Sigmoid colon (tissue), 4 donors: ENCODE measurements around the gene DYNLT3.

Source experiments
- EP300 ChIP-seq, 4 donors: sonication (generic); formaldehyde crosslinking; IDR thresholded peaks; one replicate each; pipeline ENCODE4 v1.6.1; 2017; ENCODE audit warnings: antibody characterized with exemption in 4 of 4
- POLR2A ChIP-seq, 2 donors: fragments of 450-650 bp; IDR thresholded peaks; one replicate each; pipeline ENCODE4 v1.6.1; 2016; ENCODE audit warnings: antibody characterized with exemption in 2 of 2, mild to moderate bottlenecking in 2 of 2, moderate library complexity in 2 of 2
- TF ChIP-seq, protein P1 (sequence below), 4 experiments: fragments of 450-650 bp in 3 of 4; fragments of 200-600 bp in 1 of 4; IDR thresholded peaks; one replicate each; pipeline ENCODE4 v1.5.1; 2016 to 2019; ENCODE audit warnings: antibody characterized with exemption in 4 of 4, mild to moderate bottlenecking in 3 of 4, moderate library complexity in 2 of 4

- TF ChIP-seq, protein P1, sequence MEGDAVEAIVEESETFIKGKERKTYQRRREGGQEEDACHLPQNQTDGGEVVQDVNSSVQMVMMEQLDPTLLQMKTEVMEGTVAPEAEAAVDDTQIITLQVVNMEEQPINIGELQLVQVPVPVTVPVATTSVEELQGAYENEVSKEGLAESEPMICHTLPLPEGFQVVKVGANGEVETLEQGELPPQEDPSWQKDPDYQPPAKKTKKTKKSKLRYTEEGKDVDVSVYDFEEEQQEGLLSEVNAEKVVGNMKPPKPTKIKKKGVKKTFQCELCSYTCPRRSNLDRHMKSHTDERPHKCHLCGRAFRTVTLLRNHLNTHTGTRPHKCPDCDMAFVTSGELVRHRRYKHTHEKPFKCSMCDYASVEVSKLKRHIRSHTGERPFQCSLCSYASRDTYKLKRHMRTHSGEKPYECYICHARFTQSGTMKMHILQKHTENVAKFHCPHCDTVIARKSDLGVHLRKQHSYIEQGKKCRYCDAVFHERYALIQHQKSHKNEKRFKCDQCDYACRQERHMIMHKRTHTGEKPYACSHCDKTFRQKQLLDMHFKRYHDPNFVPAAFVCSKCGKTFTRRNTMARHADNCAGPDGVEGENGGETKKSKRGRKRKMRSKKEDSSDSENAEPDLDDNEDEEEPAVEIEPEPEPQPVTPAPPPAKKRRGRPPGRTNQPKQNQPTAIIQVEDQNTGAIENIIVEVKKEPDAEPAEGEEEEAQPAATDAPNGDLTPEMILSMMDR (IDR thresholded peaks at IDR 0.05): no peak
- no peak for TF ChIP-seq POLR2A (IDR thresholded peaks at IDR 0.05)
- TF ChIP-seq EP300 (IDR thresholded peaks at IDR 0.05): no peak
Observed at GRCh38 chrX:37803057-37803456, 44.3 kb downstream of the DYNLT3 start.
